GM21786 (cell line): ENCODE data around the gene NWD2.

Experiments
- ATAC-seq: cut with Tn5 transposase; IDR thresholded peaks from one replicate; pipeline ENCODE4 v1.9.1; 2021; ENCODE audit not compliant: unreplicated experiment

NWD2 gene

DNA sequence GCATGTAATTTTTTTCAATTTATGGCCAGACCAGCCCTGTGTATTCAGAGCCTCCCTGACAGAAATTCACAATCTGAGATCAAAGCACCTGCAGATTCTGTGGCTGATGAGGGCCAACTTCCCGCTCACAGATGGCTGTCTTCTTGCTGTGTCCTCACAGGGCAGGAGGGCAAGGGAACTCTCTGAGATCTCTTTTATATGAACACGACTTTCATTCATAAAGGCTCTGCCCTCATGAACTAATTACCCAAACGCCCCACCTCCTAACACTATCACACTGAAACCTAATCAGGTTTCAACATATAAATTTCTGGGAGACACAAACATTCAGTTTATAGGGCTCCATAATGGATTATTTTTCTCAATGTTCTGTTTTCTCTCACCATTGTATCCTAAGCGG is 192.6 kb downstream of the NWD2 start:
- ATAC-seq = no peak

DNA sequence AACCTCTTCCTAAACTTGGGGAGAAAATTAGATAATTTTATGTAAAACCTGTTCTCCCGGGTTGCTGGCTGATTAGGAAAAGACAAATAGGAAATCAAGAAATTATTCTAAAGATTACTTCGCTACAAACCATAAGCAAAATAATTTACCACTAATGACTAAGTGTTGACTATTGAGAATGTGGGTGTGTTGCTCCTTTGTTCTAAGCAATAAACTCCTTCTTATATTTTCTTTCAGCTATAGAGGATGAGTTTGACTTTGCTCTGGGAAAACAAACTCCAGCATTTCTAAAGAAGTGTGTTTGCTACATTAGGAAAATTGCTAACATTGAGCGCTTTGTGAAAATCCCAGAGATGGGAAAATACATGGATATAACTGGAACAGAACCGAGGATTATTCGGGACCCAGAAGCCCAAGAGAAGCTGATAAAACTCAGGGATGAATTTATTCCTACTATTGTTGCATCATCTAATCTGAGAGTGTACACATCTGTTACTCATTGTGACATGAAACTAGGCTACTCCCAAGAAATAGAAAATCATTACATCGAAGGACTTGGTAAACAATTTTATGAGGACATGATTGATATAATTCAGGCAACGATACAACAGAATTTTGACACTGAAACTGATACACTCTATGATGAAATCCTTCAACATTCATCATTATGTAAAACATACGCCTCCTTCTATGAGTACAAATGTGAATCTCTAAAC is 194.2 kb downstream of the NWD2 start:
- no peak for ATAC-seq

DNA sequence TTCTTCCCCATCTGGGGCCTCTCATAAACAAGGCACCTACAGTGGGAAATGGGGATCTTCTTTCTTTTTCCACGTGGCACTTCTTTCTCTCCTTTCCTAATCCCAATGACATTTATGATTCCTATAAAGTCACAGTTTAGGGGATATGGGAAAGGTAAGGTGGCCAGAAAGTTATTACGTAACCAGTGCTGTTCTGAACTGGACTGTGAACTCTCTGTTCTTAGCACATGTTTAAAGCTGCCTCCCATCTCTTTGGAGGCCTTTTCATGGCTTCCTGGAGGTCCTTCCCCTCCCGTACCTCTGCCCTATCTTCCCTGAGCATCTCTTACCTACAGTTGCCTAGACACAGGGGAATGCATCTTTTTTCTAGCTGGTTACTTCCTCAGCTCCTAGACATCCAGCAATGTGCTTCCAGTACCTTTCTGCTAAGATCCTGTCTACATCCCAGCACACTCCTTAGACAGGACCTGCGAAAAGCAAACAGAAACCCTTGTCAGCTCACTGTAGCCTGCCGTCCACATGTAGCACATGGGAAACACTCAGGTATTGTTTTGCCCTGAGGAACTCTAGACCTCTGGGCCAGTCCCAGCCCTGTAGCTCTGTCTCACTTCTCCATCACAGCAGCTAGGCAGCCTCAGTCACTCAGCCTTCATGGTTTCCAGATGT is 195.4 kb downstream of the NWD2 start:
- ATAC-seq = no peak

DNA sequence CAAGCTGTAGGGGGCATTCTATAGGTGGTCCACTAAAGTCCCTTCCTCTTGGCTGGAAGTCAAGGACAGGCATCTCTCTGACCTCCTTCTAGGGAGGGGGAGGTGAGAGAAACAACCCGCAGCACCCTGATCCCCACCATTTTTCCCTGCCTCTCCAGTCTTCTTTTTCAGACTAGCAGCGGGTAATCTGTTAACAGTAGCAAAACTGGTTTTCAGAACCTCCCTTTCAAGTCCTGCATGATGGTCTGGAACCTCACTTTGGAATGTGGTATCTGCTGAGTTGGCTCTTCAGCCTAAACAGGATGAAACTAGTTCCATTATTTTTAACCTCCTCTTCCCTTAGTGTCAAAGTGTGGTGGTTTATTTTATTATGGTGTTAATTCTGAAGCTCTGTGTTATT is 196.0 kb downstream of the NWD2 start:
- no peak for ATAC-seq

DNA sequence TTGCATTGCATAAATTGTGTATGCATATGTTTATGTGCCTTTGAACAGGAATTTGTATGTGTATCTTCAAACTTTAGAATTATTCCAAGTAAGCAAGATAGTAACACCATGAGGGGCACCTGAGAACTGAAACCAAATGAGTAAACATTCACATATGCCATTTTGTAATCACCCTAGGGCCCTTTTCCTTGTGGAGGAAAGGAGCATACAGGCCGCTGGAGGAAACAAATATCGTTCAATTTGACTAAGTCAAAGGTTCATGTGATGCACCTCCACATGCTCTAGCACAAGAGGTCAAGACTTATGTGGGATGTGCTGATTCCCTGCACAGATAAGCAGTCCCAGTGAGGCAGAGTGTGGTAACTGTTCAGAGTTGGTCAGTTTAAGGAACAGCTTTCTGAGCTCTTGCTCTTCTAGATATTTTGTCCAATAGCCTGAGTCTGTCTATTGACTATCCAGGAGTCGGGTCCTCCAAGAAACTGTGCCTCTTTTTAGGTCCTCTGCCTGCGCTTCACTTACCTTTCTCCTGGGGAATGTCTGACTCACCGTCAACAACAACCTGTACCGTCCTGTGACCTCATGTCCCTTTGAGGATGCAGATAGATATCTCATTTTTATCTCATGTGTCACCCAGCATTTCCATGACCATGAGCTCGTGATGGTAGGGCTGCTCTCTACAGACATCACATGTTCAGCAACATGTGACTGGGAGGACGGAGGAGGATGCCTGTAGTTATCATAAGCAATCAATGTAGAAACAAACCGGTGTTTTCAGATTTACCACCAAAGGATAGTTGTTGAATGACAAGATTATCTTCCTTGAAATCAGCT is 196.9 kb downstream of the NWD2 start:
- no peak for ATAC-seq

DNA sequence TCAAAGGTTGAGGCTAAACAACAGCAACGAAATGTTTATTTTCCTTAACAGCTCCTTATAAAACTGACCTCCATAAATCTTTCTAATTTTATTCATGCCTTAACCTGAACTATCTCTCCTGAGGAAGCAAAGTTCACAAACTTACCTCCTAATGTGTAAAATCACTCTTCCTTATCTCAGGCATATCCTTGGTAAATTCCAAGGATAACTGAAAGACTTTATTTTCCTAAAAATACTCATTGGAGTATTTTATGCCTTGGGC is 197.4 kb downstream of the NWD2 start:
- ATAC-seq = no peak

DNA sequence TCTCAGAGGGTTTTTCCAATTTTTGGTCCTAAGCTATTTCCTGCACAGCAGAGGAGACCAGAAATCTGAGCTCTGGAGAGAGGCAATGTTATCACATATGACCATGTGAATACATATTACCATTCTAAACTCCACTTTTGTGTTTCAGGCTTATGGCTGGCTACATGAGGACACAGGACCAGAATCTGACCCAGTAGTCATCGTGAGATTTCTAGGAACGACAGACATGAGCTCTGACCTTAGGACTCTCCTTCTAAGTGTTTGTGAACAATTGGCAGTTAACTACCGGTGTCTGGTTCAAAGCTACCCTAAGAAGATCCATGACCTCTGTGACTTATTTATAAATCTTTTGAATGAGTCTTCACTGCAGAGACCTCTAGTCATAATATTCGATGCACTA is 198.6 kb downstream of the NWD2 start:
- no peak for ATAC-seq

DNA sequence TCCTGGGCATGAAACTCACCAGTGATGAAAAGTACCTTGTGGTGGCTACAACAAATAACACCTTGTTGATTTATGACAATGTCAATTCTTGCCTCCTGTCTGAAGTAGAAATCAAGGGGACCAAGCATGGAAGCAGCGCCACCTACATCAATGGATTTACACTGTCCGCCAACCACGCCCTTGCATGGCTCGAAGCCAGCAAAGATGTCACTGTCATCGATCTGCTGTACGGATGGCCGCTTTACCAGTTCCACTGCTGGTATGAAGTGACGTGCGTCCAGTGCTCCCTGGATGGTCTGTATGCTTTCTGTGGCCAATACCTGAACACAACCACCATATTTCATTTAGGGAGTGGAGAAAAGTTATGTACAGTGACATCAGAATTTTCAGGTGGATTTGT is 200.5 kb downstream of the NWD2 start:
- no peak for ATAC-seq

DNA sequence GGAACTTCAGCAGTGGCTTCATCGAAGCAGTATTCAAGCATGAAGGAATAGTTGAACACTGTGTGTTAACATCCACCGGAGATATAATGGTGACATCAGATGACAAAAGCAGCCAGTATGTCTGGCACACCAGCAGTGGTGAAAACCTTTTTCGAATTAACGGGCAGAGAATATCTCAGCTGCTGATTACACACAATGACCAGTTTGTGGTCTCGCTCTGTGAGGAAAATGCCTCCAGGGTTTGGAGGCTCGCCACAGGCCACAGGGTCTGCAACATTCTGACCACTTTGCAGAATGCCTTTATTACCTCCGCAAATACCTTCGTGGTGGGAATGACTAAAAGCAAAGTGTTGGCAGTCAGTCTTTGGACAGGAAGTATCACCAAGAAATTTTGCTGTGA is 201.5 kb downstream of the NWD2 start:
- no peak for ATAC-seq

DNA sequence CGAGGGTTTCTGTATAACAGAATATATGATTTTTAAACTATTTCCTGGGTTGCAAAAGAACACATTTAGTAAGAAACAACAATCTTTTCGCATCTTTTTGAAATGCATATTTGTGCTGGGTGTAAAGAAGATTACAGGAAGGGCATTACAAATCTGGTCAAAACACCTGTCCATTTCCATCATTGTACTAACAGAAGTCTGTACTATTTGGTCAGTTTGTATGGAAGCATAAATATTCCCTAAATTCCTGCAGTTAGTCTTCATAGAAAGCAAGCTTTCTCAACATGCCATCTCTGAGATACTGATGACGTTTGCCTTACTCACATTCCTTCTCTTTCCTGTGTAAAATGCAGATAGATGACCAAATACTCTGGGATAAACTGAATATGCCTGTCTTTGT is 203.3 kb downstream of the NWD2 start:
- ATAC-seq = no peak

DNA sequence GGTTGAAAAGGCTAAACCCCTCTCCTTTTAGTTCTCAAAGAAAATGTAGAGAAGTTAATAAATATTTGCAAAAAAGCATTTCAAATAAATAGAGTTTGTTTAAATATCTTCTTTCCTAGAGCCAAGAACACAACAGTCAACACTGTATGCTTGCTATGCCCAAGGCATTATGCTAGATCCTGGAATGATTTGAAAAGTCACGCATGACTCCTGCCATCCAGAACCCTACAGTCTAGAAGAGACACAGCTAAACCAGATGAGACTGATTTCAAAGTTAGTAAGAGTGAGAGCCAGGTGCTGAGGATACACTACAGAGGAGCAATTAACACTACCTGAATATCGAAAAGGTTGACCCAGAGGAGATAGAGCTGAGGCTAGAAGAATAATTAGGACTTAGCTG is 205.8 kb downstream of the NWD2 start:
- no peak for ATAC-seq

DNA sequence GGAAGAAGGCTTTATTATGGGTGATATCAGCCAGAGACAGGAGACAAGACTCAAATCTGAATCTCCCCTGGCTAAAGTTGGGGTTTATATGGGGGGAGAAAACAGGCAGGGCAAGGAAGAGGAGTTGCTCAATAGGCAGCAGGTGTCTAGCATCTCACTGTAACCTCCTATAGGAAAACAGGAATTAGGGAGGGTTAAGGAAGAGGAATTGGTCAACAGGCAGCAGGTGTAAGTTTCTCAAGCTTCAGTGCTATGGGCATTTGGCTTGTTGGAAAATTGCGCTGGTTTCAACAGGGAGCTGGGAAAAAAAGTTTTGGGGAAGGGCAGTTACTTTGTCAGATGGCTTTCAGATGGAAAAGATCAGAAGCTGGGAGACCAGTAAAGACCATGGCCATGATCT is 206.4 kb downstream of the NWD2 start:
- no peak for ATAC-seq

DNA sequence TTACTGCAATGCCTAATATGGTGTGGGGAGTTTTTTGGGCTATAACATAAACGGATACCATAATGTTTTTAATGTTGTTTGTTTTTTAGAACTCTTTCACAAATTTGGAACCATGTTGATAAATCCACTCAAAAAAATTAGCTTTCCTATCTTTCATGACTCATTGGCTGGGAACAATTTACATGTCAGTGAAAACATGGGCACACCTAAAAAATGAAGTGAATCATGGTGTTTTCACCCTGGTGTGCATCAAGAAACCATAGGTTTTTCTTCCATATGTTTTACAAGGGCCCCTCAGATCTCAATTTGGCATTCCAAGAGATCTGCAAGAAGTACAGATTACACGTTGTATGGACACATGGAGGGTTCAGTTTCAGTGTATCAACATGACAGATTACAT is 207.1 kb downstream of the NWD2 start:
- ATAC-seq = no peak

DNA sequence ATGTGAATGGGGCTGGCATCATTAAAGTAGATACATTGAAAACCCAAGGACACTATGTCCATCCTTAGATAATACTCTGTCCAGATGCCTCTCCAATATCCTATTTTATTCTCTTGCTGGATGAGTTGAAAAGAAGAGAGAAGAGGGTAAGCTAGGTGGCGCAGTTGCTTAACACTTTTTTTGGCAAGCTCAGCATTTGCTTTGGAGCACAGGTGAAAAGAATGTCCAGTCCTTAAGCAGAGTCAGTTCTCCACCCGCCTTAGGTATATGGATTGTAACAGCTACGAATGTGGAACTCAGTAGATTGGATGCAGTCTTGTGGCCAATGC is 208.4 kb downstream of the NWD2 start:
- ATAC-seq = peak; percentile 69

DNA sequence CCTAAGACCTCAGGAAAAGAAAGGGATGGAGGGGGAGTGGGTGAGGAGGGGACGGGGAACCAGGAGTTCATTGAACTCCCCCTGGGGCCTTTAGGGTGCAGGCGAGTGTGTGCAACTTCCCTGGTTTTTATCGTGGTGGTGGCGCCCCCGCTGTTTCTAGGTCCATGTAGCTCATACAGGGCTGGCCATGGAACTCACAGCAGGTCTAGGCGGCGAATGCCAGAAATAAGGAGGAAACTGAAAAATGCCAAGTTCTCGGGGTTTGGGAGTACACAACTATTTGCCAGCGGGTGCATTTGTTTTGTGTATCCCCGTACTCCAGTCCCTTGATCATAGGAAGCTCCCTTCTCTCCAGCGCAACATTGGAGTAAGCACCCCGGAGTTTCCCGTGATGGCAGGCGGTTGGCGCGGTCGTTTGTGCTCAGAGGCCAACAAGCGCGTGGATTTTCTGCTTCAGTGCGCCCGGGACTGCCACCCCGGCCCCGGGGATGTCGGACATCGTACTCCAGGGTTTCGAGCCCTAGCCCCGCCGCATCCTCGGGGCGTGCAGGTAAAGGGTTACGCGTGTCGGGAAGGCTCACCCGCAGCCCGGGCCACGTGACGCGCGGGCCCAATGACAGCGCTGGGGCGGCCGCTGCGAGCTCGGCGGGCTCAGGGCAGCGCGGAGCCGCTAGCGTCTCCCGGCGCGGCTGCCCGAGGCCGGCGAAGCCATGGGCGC is 208.9 kb downstream of the NWD2 start:
- peak; percentile 61 for ATAC-seq

DNA sequence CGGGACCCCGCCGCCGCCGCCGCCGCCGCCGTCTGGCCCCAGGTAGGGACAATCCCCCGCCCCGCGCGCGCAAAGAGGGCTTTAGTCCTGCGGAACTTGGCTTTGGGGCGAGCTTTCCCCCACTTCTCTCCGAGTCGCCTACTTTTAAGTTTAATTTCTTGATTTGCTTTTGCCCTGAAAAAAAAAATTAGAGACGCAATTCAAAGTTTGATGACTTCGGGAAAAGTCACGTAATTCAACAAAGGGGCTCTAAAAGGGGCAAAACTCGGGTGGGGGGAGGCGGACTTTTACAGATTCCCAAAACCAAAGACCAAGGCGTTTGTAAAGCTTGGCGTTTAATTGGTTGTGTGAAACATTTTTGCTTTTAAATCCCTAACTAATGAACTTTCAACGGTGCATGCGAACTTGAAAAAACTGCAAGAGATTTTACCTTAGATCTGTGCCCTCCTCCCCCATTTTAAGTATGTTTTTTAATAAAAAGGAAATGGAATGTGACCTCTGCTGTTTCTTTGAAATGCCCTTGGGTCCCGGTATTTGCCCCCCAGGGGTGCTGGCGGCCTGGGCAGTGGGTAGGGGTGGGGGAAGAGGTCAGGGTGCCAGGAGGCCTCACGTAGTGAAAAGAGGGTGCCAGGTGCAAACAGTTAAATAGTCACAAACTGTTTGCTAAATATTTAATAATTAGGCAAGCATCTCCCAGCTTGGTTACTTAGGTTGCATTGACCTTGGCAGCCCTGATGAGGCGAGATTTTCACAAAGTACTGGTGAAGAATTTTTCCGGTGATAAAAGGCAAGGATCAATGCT is 209.7 kb downstream of the NWD2 start:
- ATAC-seq = no peak

DNA sequence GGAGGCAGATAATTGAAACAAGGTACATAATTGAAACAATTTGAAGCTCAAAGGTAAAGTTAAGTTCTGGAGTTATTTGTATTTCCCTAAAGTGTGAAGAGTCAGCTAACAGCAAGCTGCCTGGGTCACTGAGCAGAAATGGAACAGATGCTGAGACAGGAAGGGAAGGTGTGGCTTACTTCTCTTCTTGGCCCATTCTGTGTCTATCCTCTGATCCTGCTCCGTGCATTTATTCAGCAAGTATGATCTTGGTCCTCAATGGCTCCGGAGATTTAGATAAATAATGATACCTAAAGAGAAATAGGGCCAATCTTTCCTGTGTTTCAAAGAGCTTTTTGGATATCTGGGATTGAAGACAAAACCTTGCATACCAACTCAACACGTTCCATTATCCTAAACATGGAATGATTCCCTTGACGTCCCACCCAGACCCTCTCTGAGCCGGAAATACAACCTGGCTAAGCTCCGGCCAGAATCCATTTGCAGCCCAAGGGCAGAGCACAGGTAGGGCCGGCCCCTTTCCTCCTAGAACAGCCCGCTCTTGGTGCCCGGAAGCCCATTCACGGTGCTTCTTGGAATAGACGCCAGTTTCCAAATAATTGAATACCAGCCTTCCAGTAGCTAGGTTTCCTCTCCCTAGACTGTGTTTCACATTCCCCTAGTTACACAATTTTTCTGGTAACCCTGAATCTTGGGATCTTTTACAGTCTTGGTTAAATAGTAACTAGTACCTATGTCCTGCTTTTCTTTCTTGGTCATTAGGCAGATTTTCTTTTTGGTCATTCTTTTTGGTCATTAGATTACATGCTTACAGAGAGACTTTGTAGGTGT is 211.0 kb downstream of the NWD2 start:
- ATAC-seq = no peak

DNA sequence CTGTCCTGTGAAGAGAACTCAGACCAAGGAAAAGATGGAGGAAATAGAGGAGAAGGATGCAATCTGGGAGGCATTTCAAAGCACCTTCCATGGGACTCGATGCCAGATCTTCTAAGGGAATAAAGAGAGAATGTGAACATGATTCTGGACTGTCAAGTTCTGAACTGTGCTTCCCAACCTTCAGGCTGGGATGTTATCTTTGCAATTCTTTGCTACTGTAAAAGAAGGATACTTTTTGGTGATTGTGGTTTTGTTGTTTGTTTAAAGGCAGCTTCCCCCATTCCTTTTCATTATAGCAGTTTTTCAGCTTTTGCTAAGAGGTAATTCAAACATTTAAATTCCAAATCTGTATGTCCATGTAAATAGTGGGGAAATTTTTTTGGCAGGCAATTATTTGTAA is 217.3 kb downstream of the NWD2 start:
- no peak for ATAC-seq

DNA sequence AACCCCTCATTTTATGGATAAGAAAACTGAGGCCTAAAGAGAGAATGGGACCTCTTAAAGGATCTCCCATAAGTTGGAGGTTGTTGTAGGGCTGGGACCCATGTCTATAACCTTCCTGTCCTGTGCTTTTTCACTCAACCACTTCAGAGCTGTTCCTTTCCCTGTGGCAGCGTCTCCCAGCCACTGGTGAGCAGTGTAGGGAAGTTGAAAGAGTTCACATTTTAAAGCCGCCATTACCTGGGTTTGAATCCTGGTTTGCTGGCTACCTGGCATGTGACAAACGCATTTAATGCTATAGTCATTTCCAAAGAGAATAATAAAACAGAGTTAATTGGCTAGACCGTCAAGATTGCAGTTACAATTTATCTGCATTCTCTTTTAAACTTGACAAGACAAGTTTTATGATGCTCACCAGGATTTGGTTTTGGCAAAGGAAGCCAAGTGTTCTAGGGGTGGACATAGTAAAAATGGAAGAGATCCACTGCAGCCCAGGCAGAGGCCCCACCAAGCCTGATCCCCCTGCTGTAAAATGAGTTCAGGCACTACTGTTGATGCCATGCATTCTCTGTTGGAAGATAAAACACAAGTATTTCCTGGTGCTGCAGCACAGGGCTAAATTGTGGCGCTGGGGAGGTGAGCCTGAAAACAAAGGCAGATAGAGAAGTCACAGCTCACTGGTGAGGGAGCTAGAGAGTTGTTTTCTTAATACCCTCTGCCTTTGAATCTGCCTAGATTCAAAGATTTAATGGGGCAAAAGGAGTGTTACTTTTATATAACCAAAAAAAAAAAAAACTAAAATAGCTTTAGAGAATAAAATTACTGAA is 218.7 kb downstream of the NWD2 start:
- no peak for ATAC-seq
